ENCODE measurements around the gene CNOT4.

DNA sequence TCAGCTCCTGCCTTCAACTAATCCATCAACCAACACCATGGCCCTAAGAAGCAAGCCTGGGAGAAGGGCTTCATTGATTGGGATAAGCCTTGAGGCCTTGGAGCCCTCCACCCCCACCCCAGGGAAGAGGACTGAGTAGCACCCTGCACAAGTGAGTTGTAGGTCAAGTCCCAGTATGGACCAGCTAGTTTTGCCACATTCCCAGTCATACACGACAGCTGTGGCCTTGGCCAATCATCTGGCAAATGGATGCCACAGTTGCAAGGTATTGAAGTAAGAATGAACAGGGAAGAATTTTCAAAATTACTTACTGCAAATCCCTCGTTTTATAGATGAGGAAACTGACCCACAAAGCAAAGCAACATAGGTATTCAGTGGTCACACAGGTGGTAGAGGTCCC is 166.5 kb downstream of the CNOT4 start:
- TF ChIP-seq, protein P1, sequence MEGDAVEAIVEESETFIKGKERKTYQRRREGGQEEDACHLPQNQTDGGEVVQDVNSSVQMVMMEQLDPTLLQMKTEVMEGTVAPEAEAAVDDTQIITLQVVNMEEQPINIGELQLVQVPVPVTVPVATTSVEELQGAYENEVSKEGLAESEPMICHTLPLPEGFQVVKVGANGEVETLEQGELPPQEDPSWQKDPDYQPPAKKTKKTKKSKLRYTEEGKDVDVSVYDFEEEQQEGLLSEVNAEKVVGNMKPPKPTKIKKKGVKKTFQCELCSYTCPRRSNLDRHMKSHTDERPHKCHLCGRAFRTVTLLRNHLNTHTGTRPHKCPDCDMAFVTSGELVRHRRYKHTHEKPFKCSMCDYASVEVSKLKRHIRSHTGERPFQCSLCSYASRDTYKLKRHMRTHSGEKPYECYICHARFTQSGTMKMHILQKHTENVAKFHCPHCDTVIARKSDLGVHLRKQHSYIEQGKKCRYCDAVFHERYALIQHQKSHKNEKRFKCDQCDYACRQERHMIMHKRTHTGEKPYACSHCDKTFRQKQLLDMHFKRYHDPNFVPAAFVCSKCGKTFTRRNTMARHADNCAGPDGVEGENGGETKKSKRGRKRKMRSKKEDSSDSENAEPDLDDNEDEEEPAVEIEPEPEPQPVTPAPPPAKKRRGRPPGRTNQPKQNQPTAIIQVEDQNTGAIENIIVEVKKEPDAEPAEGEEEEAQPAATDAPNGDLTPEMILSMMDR (IDR thresholded peaks at IDR 0.05): no peak
- TF ChIP-seq EP300 (IDR thresholded peaks at IDR 0.05) (no peak), POLR2A (IDR thresholded peaks at IDR 0.05) (no peak)

Measured in tibial nerve (tissue), 4 donors.